GM18873 (cell line): ENCODE measurements around the gene CADM3.

ENCODE experiments used
- ATAC-seq: cut with Tn5 transposase; IDR thresholded peaks from one replicate; pipeline ENCODE4 v1.9.1; 2021; ENCODE audit warnings: mild to moderate bottlenecking, moderate library complexity, moderate number of reproducible peaks; ENCODE audit not compliant: unreplicated experiment, low FRiP score

Gene CADM3

GRCh38 chr1:159247266-159247665 is 75.9 kb downstream of the CADM3 start:
- ATAC-seq, result no peak

GRCh38 chr1:159248311-159248710 is 76.9 kb downstream of the CADM3 start:
- ATAC-seq, result no peak

- ATAC-seq, result no peak
These were observed 79.3 kb downstream of the CADM3 start for GRCh38 chr1:159250638-159251216.
